ENCODE results near the gene AFDN.

The AFDN gene

GRCh38 chr6:167789358-167789757, 37.4 kb upstream of the AFDN start:
- H3K36me3 ChIP-seq, result no peaks in the 10 kb centered on the region
- H3K4me1 ChIP-seq, result peaks cover 0 to 2% (median 0%) of the 10 kb centered on the region in 4 donors
- no peak overlapping the region for H3K27ac ChIP-seq
- DNase-seq, result peak in 1 of 2 donors; percentile 31
- intact Hi-C loops (cut with DNase I; ENCODE audit: low total_unique reads), result no loop called here
- no peaks in the 10 kb centered on the region for H3K27me3 ChIP-seq
- no peaks in the 10 kb centered on the region for H3K9me3 ChIP-seq
- no peak overlapping the region for H3K4me3 ChIP-seq
- TF ChIP-seq, protein P1, sequence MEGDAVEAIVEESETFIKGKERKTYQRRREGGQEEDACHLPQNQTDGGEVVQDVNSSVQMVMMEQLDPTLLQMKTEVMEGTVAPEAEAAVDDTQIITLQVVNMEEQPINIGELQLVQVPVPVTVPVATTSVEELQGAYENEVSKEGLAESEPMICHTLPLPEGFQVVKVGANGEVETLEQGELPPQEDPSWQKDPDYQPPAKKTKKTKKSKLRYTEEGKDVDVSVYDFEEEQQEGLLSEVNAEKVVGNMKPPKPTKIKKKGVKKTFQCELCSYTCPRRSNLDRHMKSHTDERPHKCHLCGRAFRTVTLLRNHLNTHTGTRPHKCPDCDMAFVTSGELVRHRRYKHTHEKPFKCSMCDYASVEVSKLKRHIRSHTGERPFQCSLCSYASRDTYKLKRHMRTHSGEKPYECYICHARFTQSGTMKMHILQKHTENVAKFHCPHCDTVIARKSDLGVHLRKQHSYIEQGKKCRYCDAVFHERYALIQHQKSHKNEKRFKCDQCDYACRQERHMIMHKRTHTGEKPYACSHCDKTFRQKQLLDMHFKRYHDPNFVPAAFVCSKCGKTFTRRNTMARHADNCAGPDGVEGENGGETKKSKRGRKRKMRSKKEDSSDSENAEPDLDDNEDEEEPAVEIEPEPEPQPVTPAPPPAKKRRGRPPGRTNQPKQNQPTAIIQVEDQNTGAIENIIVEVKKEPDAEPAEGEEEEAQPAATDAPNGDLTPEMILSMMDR (IDR thresholded peaks at IDR 0.05), result no peak

- no peaks in the 10 kb centered on the region for H3K36me3 ChIP-seq
- intact Hi-C loops (cut with DNase I; ENCODE audit: low total_unique reads), result no loop called here
- DNase-seq, result peak in 1 of 2 donors; percentile 45
- H3K9me3 ChIP-seq, result no peaks in the 10 kb centered on the region
- no peak overlapping the region for H3K27ac ChIP-seq
- H3K4me1 ChIP-seq, result peaks cover 0 to 7% (median 2%) of the 10 kb centered on the region in 4 donors
- peaks cover 0 to 15% of the 10 kb centered on the region in 2 donors for H3K27me3 ChIP-seq
- no peak overlapping the region for H3K4me3 ChIP-seq
- TF ChIP-seq, protein P1 (IDR thresholded peaks at IDR 0.05), result no peak
Observed at GRCh38 chr6:167791091-167791779, 35.5 kb upstream of the AFDN start.

- Histone ChIP-seq H3K9me3 (no peaks in the 10 kb centered on the region), H3K27me3 (peaks cover 0 to 22% of the 10 kb centered on the region in 2 donors), H3K4me3 (no peak overlapping the region), H3K4me1 (peaks cover 0 to 12% (median 5%) of the 10 kb centered on the region in 4 donors), H3K36me3 (no peaks in the 10 kb centered on the region), H3K27ac (no peak overlapping the region)
- DNase-seq, result peak in 1 of 2 donors; percentile 44
- intact Hi-C loops (cut with DNase I; ENCODE audit: low total_unique reads), result no loop called here
- TF ChIP-seq, protein P1 (IDR thresholded peaks at IDR 0.05), result no peak
Observed at GRCh38 chr6:167791780-167792478, 34.8 kb upstream of the AFDN start.

DNA sequence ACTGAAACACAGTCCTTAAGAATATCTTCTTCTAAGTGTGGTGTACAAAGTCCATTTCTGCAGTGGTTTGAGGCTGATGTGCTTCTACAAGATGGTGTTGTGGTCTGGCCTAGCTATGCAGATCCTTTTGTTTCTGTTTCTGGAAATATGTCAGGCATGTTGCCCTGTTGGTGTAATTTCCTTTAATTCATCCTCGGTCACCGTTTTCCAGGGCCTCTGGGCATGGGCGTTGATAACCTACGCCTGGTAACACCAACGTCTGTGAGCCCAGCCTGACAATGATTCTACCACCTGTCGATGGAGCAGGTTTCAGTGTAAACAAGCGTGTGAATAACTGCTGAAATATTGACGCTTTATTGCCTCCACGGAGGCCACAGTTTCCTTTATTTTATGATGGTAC, 33.3 kb upstream of the AFDN start:
- peaks cover 0 to 13% (median 6%) of the 10 kb centered on the region in 4 donors for H3K4me1 ChIP-seq
- no peaks in the 10 kb centered on the region for H3K9me3 ChIP-seq
- intact Hi-C loops (cut with DNase I; ENCODE audit: low total_unique reads), result no loop called here
- H3K4me3 ChIP-seq, result no peak overlapping the region
- TF ChIP-seq, protein P1 (IDR thresholded peaks at IDR 0.05), result no peak
- H3K27me3 ChIP-seq, result peaks cover 0 to 29% of the 10 kb centered on the region in 2 donors
- no peak overlapping the region for H3K27ac ChIP-seq
- H3K36me3 ChIP-seq, result no peaks in the 10 kb centered on the region
- no peak for DNase-seq

DNA sequence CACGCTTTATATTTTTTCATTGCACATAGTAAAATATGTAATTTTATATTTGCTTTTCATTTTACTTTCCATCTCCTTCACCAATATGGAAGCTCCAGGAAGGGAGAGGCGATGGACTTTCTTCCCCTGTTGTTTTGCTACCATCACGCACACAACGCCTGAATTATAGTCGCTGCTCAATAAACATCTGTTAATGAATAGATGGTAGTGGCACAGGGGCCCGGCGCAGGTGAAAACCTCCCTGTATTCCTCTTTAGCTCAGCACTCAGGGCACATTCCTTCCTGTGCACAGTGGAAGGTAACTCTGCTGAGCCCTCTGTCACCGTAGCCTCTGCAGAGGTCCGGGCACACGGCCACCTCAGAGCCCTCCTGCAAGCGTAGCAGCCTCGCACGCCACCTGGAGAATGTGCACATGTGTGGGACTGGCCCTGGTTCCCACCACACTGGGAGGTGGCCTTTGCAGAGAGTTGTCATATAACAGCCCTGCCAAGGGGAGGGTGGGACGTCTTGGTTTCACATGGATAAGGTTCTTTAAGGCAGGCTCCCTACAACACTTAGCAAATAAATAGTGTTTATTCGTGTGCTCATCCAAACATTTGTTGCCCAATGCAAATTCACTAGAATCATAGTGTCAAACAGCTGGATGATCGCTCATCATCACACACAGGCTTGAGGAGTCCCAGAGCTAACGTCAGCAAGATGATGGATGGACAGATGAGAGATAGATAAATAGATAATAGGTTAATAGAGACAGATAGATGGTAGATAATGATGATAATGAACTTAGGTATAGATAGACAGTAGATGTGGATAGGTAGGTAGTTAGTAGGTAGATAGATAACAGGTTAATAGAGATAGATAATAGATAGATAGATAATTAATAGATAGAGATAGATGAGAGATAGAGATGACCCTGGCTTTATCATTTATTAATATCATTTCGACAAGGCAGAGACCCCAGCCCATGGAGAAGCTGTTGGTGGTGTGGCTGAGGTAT, 32.3 kb upstream of the AFDN start:
- DNase-seq, result no peak
- H3K36me3 ChIP-seq, result no peaks in the 10 kb centered on the region
- no peak overlapping the region for H3K4me3 ChIP-seq
- no peak overlapping the region for H3K27ac ChIP-seq
- TF ChIP-seq, protein P1 (IDR thresholded peaks at IDR 0.05), result no peak
- H3K4me1 ChIP-seq, result peaks cover 0 to 13% (median 6%) of the 10 kb centered on the region in 4 donors
- intact Hi-C loops (cut with DNase I; ENCODE audit: low total_unique reads), result no loop called here
- H3K27me3 ChIP-seq, result peaks cover 0 to 29% of the 10 kb centered on the region in 2 donors
- no peaks in the 10 kb centered on the region for H3K9me3 ChIP-seq
